Hematopoietic multipotent progenitor cell (in vitro differentiated cells): ENCODE results near the gene PTPN6. TPM values are rescaled to one million over a fixed set of nuclear protein-coding genes. Genes with fewer than 3 reads are reported as not detected.

ENCODE experiments used
- DNase-seq, 3 donors: peaks; one replicate each; pipeline ENCODE4 v3.0.0-alpha.2; 2011 to 2015; ENCODE audit warnings: low read depth in 2 of 3, low spot score in 2 of 3
- total RNA-seq: library from RNA; depleted of rRNA; stranded (reverse); fragments of >200 nt; gene quantifications from one replicate; pipeline ENCODE4 v1.2.3, GENCODE V29; 2012

The PTPN6 gene
- total RNA-seq, 1 donor = 403 TPM

DNA sequence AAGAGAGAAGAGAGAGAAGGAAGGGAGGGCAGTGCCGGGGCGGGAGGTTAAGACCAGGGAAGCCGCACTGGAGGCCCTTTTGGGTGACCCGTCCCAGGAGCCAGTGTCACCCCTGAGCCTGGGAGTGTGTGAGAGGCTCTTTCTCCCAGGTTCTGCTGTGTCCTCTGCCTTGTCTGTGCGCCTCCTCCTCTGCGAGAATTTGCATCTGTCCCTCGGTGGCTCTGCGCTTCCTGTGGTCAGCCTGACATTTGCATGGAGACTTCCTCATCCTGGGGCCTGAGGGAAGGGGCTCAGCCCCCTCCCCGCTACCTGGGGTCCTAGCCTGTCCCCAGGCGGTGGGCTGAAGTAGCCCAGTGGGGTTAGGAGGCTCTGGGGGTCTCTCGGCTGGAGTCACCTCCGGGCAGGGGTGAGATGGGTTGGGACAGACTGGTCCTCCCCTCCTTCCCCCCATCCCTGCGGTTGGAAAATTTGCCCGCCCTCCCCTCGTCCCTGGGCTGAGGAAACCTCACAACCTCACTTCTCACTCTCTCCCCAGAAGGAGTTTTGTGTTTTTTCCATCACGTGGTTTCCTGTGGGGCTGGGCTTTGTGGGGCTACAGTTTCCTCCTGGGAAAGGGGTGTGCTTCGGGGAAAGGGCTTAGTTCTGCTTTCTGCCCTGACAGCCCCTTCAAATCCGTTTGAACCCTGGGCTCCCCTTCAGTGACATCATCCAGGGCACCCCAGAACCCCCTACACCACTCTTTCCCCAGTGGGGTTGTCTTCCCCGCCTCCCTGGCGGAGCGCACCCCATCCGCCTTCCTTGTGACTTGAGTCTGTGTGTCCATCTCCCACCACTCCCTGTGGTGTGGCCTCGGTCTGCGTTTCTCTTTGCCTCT is 2.5 kb downstream of the PTPN6 start:
- peak in 2 of 3 donors; percentile 90 to 98 for DNase-seq

DNA sequence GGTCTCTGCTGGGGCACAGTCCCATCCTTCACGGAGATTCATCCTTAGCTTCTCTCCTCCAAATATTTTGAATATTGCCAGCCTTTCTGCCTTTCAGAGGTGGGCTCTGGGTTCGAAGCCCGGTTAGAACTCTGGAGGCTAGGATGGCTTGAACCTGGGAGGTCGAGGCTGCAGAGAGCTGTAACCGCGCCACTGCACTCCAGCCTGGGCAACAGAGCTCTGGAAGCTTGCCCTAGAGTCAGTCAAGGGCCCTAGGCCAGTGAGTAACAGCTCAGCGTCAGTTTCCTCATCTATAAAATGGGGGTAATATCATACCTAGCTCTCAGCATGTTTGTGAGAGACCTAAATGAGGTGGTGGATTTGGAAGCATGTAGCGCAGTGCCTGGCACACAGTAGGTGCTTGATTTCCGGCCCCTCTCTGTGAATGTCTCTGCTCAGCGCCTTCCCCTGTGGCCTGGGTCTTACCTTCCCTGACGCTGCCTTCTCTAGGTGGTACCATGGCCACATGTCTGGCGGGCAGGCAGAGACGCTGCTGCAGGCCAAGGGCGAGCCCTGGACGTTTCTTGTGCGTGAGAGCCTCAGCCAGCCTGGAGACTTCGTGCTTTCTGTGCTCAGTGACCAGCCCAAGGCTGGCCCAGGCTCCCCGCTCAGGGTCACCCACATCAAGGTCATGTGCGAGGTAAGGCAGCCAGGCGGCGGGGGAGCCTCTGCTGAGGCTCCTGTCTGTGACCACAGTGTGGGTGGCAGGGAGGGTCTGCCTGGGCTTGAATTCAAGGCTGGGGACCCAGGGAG is 3.4 kb downstream of the PTPN6 start:
- DNase-seq = no peak

DNA sequence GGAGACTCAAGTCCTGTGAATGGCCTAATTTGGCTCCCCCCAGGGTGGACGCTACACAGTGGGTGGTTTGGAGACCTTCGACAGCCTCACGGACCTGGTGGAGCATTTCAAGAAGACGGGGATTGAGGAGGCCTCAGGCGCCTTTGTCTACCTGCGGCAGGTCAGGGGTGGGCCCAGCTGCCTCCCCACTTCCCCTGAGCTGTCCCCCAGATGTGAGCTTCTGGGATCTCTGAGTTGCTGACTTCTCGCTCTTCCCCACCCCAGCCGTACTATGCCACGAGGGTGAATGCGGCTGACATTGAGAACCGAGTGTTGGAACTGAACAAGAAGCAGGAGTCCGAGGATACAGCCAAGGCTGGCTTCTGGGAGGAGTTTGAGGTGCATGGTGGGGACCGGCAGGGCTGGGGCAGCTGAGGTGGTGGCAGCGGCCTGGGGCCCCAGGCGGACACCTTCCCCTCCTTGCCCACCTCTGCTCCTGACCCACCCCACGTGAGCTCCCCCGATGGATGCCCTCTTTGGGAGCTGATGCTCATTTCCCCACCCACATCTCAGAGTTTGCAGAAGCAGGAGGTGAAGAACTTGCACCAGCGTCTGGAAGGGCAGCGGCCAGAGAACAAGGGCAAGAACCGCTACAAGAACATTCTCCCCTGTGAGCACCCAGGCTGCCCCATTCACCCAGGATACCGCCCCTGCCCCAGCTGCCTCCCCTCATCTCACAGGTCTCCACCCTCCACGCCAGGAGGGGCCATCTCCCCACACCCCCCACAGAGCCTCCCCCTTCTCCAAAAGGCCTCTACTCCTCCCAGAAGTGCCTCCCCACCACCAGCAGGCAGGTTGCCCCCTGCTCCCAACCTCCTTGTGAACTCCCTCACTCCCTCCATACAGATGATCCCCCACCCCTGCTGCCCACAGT is 4.2 kb downstream of the PTPN6 start:
- no peak for DNase-seq

DNA sequence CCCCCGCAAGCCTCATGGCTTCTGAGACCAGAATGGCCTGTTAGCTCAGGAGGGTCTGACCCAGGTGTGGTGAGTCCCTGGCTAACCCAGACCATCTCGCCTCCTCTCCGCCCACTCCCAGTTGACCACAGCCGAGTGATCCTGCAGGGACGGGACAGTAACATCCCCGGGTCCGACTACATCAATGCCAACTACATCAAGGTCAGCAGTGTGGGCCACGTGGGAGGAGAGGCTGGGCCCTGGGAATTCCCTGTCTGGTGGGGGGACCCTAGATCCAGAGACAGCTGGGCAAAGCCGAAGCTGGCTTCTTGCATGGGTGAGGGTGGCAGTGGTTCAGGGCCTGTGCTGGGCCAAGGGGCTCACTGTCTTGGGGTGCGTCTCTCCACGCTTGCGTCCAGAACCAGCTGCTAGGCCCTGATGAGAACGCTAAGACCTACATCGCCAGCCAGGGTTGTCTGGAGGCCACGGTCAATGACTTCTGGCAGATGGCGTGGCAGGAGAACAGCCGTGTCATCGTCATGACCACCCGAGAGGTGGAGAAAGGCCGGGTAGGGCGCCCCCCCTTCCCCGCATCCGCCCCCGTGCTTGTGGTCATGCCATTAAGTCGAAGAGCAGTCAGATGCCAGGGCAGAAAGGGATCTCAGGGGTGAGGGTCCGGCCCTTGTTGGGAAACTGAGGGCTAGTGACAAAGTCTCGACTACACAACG is 5.0 kb downstream of the PTPN6 start:
- peak in 1 of 3 donors; percentile 49 for DNase-seq

DNA sequence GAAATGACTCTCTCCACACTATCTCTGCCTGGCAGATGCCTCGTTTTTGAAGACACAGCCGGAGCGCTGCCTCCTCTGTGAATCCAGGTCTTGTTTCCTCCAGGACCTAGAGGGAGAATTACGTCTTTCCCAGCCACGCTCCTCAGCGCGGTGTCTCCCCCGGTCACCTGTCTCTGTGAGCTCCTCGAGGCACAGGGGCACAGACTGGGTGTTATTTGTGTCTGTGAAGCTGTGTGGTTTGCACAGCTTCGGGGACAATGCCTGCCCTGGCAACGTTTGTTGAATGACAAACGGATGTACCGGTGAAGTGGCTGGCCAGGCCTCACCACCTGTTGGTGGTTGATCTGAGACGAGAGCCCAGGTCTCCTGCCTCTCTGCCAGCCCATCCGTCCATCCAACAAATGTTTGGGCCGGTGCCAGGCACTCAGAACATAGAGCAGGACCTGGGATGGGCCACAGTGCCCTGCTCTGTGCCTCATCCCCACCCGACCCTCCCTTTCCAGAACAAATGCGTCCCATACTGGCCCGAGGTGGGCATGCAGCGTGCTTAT is 6.1 kb downstream of the PTPN6 start:
- DNase-seq = no peak

DNA sequence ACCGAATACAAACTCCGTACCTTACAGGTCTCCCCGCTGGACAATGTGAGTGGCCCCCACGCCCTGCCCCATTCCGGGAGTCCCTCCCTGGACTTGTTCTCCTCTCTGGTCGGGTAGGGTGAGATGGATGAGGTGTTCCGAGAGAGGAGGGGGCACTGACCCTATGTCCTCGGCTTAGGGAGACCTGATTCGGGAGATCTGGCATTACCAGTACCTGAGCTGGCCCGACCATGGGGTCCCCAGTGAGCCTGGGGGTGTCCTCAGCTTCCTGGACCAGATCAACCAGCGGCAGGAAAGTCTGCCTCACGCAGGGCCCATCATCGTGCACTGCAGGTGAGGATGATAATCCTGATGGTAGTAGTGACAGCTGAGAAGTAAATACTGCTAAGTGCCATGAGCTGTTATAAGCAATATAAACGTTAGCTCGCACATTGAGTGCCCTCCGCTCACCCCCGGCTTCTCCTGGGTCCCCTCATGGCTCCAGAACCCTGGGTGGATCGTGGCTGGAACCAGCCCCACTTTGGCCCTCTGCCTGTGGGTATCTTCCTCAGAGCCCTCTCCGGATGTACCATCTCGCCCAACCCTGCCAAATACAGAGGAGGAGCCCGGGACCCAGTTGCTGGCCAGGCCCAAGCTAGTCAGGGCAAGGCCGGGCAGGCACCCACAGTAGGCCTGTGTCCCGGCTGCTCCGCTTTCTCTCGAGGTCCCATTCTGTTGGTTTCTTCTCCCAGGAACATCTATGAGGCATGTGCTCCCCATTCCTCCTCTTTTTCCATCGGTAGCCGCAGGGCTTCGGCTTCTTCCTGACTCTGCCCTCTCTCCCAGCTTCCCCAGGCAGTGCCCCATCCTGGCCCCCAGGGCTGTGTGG is 6.8 kb downstream of the PTPN6 start:
- DNase-seq = no peak

DNA sequence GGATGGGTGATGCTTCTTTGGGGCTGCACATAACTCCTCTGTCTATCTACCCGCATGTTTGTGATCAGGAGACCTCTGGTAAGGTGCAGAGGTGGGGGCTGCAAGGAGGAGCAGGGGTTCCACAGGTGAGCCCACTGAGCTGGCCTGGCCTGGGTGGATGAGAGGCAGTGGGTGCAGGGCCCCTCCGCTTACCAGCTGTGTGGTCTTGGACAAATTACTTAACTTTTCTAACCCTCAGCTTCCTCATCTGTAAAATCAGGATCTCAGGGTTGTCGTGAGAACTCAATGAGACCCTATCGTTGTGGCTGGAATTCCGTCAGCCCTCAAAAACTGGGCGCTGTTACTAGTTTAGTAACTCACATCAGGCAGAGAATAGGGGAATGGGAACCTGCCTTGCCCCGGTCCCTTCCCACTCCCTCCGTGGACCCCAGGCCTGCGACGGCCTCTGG is 7.5 kb downstream of the PTPN6 start:
- no peak for DNase-seq

DNA sequence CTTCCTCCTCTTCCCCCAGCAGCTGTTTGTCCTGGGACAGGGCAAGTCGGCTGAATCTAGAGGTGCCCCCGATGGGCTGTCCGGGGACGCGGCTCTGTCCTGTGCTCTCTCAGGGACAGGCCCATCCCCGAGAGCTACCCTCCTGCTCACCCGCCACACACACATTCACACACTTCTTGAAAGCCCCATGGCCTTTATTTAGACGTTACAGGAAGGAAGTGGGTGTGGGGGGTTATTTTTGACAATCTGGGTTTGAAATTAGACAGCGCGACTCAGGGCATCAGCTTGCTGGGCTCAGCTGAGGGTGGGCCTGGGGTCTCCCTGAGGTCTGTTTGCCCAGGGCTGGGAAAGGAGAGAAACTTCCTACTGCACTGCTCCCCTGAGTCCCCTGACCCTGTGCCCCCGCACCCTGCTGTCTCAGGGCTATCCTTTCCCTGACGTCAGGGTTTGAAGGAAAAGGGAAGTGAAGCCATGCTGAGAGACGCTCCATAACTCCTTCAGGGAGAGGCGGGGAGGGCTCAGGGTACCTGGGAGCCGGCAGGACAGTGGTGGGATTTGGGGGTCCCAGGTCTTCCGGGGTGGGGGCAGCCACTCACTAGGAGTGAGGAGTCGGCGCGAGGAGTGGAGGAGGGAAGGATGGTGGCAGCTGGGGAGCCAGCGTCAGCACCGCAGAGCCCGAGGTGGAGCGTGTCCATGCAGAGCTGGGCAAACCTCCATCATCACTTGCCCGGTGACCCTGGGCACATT is 8.1 kb downstream of the PTPN6 start:
- peak in 2 of 3 donors; percentile 75 to 89 for DNase-seq

DNA sequence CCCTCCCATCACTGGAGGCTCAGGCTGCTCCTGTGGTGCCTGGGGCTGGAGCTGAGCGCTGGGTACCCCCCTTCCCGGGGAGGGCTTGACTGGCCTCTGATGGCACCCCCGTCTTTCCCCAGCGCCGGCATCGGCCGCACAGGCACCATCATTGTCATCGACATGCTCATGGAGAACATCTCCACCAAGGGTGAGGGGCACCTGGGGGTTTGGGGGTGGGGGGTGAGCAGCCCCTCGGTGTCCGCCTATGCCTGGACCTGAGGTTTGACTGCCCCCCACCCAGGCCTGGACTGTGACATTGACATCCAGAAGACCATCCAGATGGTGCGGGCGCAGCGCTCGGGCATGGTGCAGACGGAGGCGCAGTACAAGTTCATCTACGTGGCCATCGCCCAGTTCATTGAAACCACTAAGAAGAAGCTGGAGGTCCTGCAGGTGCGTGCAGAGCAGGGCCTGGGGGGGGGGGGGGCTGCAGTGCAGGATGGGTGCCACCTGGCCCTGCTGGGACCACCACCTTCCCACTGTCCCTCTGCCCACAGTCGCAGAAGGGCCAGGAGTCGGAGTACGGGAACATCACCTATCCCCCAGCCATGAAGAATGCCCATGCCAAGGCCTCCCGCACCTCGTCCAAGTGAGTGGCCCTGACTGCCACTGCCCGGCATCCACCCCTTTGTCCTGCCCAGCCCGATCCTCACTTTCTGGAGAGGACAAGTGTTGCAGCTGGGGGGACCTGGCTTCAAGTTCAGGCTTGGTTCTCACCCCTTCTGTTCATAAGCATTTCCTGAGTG is 8.8 kb downstream of the PTPN6 start:
- no peak for DNase-seq

DNA sequence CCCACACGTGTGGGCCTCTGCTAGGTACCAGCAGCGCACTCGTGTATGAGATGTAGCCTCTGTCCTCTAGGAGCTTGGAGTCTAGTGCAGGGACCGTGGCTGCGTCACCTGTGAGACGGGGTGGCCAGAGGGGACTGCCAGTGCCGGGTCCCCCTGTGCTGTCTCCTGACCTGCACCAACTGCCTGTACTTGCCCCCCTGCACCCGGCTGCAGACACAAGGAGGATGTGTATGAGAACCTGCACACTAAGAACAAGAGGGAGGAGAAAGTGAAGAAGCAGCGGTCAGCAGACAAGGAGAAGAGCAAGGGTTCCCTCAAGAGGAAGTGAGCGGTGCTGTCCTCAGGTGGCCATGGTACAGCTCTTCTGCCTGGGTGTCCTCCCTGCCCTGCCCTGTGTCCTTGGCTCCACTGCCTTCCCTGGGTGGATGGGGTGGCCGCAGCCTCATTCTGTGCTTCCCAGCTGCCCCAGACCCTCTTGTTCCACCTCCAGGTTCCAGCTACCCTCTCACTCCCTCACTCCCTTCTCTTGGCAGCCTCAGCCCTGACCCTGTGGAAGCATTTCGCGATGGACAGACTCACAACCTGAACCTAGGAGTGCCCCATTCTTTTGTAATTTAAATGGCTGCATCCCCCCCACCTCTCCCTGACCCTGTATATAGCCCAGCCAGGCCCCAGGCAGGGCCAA is 9.6 kb downstream of the PTPN6 start:
- DNase-seq = no peak

DNA sequence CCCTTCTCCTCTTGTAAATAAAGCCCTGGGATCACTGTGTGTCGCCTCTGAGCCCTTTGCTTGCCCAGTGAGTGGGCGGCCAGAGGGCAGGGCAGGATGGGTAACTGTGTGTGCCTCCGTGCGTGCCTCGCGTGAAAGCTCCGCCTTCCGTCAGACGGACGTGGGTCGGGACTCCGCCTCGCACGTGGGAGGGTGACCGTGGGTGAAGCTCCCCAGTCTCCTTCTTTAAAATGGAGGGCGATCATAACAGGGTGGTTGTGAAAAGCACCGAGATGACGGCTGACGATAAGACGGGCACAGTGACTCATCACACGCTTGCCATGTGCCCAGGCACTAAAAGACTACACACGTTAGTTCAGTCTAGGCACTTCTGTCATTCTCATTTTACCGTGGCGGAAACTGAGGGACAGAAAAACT is 10.1 kb downstream of the PTPN6 start:
- peak; percentile 74 to 76 (median 75) for DNase-seq

DNA sequence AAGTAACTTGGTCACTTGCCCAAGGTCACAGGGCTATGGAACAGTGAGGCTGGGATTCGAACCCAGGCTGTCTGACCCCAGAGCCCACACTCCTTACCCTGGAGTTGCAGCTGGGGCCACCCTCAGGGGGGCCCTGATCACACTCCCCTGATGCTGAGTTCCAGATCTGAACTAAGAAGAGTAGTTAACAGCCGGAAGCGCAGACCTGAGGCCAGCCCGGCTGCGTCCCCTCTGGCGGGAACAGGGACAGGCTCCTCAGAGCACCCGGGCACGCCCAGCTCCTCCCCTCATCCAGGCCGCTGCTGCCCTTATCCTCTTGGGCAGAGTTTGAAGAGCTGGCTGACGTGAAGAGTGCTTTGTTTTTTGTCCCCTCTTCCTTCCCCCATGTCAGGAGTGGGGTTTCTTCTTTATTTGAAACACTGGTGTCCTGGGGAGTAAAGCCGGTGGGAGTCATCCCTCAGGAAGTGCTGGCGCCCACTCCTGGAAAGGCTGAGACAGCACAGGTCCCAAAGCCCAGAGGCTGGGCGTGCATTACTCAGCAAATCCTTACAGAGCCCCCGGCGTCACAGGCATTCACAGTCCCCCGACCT is 10.6 kb downstream of the PTPN6 start:
- DNase-seq = peak in 2 of 3 donors; percentile 70 to 86

DNA sequence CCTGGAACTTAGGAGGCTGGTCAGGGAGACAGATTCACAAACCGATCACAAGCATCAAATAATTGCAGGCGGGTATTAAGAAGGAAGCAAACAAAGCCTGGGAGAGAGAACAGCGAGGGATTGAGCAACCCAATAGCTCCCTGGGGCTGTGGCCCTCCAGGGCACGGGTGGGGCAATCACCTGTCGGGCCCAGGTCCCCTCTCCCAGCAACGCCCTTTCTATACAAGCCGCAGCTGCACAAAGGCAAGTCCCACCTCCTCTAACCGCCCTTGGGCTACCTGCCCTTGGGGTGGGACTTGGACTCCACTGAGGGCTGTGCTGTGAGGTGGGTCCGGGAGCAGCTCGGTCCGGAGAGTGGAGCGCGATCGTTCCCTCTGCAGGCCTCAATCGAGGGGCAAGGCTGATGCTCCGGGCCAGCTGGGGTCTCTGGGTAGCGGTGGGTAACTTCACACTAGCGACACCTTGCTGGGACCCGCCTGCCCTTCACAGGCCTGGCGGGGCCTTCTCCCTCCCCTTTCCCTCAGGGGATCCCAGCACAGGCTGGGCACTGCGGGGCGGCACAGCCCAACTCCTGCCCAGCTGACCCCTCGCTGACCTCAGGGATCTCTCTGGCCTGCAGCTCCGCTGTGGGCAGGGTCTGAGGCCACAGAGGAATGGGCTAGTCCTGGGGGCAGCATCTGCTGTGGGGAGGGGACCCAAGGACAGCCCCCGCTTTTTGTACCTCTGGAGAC is 11.3 kb downstream of the PTPN6 start:
- no peak for DNase-seq

DNA sequence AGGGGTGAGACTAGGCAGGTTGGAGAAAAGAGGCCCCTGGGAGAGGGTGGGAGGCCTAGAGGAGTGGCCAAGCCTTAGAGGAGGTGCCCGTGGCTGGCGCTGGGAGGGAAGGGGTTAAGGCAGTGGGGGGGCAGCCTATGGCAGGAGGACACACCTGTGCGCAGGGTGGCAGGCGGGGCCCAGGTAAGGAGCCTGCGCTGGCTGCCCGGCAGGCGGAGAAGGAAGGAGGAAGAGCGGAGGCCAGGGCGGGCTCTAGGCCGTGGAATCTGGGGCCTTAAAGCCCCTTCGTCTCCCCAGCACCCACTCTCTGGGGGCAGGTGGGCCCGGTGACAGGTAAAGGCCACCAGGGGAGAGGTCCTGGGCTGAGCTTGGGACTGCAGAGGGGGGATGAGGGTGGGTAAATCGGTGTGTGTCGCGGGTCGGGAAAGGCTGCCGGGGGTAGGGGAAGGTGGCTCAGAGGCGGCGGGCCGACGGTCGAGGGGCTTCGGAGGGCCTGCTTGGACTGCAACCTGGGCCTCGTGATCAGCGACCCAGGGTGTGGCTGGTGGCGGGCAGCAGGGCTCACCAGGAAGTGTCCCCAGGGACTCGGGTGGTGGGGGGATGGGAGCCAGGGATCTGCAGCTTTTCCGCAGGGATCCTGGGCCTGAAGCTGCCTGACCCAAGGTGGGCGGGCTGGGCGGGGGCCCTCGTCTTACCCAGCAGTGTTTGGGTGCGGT is 12.0 kb downstream of the PTPN6 start:
- no peak for DNase-seq

DNA sequence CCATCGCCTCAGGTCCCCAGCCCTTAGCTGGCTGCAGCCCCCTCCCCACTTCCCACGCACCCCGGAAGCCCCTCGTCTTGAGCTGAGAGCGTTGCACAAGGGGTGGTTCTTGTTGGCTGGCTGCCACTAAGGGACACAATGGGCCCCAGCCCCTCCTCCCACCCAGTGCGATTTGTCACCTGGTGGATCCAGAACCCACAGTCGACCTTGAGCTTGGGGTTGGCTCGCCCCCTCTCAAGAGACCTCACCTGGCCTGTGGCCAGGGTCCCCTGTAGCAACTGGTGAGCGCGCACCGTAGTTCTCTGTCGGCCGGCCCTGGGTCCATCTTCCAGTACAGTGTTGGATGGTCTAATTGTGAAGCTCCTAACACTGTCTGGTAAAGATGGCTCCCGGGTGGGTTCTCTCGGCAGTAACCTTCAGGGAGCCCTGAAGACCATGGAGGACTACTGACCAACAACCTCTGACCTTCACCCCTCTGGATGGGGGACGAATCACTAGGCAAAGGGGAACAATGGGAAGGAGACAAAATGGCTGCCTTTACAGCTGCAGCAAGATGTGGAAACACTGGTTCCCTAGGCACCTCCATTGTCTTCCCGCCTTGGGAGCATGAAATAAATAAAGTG is 12.7 kb downstream of the PTPN6 start:
- no peak for DNase-seq
